SK-N-DZ (cell line): ENCODE results near the gene TOMM40L. TPM values are rescaled to one million over a fixed set of nuclear protein-coding genes. Genes with fewer than 3 reads are reported as not detected.

ENCODE experiments used
- DNase-seq: peaks from one replicate; pipeline ENCODE4 v3.0.0-alpha.2; 2015; ENCODE audit warnings: low spot score
- polyA plus RNA-seq, 2 experiments: library from polyadenylated mRNA; depleted of rRNA; stranded (reverse); fragments of >200 nt; gene quantifications; 2 replicates each; pipeline ENCODE4 v1.2.3, GENCODE V29; 2014

TOMM40L gene
- polyA plus RNA-seq (2014; cell fraction: cytosol; rRNA removed), result 11.4 and 12.6 TPM in 2 replicates
- polyA plus RNA-seq (2014; cell fraction: nucleus; rRNA removed), result 7.7 and 9.0 TPM in 2 replicates

DNA sequence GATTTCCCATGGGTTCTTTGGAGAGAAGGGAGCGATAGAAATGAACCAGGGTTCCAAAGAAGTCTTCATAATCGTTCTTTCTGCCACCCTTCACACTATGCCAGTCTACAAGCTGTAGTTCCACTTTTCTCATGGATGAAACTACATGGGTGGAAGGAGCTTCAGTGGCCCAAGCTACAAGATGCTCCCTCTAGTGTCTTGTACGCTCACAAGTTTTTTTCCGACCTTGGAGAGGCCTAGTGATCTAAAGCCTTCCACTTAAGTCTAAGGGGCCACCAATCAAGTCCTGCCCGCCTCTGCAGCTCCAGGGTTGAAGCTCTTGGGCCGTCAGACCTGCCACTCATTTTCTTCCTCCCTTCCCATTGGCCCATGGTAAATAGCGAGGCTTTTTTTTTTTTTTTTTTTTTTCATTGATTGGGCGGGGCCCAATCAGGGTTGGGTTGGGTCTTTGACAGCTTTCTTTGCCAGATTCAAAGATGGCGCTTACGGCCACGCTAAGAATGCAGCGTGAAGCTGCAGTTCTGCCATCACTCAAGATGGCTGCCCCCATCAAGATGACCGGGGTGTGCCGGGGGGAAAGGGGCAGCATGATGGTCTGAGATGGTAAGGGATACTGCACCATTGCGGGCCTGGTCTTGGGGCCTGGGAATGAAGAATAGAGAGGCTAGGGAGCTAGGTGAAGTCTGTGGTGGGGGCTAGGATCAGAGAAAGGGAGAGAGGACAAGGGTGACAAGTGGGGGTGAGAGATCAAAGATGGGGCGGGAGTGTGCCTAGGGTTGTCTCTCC, at the start of gene TOMM40L:
Gene TOMM40L, plus strand, starts transcription at position 527 of the 786 bp plus-strand sequence. CDS start 430 bp downstream, outside the sequence.
- peak; percentile 100 for DNase-seq

- no peak for DNase-seq
Observed at GRCh38 chr1:161176468-161177111, 49.3 kb upstream of the TOMM40L start.

DNA sequence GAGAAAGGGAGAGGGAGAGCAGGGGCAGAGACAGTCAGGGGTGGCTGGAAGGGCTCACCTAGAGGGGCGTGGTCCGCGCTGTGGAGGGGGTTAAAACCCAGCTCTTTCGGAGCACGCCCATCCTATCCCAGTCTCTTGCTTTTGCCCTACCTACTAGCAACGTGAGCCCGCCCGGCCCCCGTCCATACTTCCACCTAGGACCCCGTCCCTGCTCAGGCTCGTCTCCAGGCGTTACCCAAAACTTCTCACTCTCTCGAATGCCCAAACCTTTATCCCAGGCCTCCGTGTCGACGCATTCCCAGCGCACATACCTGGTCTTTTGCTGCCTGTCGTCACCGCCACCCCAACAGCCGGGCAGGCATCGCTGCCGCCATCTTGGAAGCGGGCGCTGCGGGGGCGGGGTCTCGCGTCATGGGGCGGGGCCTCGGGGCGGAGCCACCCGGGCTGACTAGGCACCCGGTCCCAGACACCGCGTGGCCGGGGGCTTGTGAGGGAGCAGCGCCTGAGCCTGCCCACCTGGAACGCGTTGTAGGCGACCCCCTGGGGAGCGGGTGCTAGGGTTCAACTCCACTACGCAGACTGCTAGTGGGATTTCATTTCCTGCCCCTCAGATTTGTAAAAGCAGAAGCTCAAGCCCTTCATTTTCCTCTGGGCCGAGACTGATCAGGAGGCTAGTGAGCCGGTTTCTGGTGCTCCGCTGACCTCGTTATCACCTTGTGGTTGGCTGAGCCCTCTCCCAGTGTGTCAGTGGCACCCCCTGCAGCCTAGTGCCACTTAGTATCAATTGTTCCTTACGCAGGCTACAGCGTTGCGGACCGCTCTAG, 48.5 kb upstream of the TOMM40L start, which contains the start of gene B4GALT3:
Gene B4GALT3, minus strand, starts transcription at position 396 of the 824 bp plus-strand sequence. CDS start 1,447 bp downstream, outside the sequence.
- peak; percentile 91 for DNase-seq

DNA sequence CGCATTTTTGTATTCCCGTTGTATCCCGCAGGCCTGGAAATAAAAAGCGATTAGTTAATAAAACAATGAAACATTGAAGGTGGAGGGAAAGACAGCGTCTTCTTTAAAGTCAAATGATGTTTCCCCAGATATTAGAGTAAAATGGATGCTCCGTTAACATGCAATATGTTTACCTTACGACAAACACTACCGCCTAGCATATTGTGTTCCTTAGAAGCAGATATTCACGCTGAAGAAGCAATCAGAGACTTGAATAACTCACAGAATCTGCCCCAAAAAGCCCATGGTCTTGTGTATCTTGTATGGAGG, 48.0 kb upstream of the TOMM40L start:
- no peak for DNase-seq

DNA sequence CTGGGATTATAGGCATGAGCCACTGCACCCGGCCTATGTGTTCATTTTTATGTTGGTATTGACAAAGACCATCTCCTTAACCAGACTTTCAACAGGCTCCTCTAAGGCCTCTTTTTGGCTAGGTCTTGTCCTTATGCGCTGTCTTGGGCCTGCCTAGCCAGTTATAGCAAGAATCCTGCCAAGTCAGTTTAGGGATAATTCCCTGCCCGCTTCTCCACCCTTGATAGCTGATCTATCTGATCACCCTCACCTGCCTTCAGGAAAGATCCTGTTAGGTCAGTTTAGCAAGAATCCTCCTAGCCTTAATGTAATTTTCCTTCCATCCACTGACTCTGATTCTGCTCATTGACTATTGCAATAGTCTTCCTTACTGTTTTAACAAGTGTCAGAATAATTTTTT, 46.2 kb upstream of the TOMM40L start:
- DNase-seq, result no peak

- DNase-seq, result no peak
Observed at GRCh38 chr1:161180639-161181038, 45.2 kb upstream of the TOMM40L start.

DNA sequence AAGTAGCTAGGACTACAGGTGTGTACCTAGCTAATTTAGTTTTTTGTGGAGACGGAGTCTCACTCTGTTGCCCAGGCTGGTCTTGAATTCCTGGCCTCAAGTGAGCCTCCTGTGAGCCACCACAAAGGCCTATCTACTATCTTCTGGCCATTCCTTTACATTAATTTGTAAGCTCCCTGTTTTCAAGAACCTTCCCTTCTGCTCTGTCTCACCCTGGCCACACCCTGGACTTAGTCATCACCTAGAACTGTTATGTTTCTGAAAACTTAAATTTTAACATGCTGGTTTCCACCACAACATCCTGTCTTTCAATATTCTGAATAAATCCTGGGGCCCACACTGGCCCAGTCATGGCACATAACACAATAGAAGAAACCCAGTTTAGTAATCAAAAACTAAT, 43.6 kb upstream of the TOMM40L start:
- no peak for DNase-seq

DNA sequence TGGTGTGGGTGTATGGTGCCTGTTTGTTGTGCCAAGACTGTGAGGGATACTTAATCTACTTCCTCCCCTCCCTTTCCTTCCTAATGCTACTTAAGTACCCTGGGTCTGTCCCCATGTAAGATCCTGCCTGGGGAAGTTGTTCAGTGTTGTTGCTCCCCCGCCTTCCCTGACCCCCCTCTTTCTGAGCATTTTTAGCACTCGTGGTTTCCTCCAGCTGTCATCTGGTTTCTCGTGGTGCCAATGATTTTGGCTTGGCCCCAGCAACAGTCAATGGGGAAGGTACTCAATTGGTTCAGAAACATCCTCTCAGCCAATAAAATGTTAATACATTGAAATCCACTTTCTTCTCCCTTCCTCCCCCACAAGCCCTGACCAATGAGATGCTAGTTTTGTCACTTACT, 40.6 kb upstream of the TOMM40L start:
- no peak for DNase-seq

GRCh38 chr1:161185732-161186311, 40.0 kb upstream of the TOMM40L start:
- no peak for DNase-seq

DNA sequence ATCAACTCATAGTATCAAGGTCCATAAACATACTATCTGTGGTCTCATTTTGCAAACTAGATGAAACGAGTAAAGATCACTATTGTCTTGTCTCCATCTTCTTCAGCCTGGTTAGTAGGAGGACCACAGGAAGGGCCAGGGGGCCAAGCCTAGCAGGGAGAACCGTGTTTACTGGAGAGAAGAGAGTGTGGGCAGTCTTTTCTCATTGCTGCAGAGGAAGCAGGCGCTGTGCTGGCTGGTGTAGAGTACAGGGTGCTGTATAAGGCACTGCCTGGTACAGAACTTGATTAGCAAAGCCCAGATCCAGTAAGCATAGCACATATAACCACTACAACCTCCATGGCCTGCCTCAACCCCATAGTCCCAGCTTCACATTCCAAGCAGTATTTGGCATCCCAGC, 38.5 kb upstream of the TOMM40L start:
- no peak for DNase-seq

- DNase-seq, result no peak
Observed at GRCh38 chr1:161188381-161188780, 37.5 kb upstream of the TOMM40L start.

GRCh38 chr1:161189036-161189435, 36.8 kb upstream of the TOMM40L start:
- DNase-seq, result no peak

DNA sequence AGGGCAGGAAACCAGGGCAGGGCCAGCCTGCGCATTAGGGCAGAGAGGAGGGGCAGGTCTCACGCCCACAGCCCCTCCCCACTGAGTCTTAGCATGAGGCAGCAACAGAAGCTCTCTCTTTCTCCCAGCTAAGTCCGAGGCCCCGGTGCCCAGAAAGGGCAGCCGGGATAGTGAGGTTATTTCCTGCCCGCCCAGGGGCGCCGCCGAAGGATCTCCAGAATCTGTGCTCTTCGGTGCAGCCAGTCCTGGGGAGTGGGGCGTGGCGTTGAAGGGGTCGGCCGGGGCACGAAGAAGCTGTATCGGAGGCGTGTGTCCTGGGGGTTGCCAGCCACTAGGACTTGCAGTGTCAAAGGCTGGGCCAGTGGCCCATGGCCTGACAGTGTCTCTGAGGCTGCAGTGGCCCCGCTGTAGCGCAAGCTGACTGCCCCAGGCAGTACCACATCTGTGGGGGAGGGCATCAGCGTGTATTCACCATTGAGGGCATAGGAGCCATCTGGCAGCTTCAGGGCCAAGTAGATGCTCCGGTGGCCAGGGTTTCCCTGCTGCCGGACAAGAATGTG, 34.8 kb upstream of the TOMM40L start:
- no peak for DNase-seq

- no peak for DNase-seq
Observed at GRCh38 chr1:161191971-161192370, 33.9 kb upstream of the TOMM40L start.

DNA sequence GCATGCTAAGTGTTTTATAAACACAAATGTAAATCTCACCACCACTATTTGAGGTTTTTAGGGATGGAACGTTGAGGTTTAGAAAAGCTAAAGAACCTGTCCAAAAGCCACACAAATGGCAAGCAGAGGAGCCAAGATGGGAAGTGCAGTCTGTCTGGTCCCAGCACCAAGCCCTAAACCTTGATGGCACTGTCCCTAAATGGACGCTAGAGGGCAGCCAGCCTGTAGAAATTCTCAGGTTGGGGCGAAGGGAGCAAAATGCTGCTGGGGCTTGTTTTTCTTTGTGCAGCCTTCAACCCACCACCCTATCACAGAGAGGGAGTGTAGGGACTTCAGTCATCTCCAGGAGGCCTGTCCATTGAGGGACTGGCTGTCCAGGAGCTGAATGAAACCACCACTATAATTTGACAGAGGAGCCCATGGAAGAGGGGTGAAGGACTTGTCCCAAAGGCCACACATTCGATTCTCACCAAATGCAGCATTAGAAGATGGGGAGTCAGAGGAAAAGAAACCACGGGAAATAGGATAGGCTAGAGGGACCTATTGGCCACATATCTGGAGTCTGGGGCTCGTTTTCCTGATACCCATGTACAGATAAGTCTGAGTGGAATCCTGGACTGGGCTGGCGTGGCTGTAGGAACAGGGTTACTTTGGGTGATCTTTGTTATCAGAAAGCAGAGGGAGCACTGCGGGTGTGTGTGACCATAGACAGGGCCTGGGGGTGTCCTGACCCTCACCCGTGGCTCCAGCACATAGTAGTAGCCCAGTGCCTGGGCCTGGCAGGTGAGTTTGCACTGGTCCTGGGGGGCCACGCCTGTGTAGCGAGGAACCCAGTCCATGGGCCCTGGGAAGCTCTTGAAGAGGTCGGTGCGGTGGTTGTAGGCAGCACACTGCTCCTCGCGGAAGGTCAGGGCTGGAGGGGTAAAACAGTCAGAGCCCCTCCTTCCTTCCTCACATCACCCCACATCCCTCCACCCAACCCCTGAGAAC, 33.1 kb upstream of the TOMM40L start:
- DNase-seq, result peak; percentile 74

DNA sequence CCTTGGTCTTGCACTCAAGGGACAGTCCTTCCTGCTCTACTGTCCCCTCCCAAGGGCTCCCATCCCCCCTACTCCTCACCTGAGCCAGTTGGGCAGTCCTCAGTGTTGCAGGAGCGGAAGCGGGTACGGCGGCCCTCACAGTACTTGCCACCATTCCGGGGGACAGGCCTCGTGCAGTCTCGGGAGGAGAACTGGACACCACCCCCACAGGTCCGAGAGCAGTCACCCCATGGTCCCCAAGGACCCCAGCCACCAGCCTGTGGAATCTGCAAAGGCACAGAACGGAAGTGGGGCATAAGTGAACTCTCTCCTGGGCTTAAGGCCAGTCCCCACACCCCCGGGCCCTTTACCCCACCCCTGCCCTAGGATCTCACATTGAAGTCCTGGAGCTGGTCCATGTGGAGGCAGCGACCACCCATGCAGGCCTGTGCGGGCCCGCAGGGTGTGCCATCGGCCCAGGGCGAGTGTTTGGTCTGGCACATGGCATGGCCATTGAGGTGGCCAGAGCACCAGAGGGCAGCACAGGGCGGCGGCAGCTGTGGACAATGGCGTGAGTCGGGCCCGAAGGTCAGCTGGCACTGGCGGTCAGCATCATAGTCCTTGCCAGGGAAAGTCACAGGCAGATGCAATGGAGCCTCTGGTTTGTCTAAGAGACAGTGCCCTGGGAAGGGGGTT, 32.2 kb upstream of the TOMM40L start:
- no peak for DNase-seq

- no peak for DNase-seq
Observed at GRCh38 chr1:161195171-161195570, 30.7 kb upstream of the TOMM40L start.

DNA sequence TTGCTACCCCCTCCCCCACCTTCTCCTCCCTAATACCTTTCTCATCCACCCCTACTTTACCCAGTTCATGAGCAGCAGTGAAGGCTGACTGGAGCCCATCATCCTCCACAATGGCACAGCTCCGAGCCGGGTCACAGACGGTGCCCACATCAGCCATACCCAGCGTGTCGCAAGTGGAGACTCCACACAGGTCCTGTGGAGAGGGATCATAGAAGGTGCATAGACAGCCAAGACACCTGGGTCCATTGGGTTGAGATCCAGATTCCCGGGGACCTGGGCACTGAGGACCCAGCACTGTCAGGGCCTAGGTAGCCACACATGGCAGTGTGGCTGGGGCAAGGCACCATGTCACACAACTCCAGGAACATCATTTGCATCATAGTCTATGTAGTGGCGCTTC, 29.7 kb upstream of the TOMM40L start:
- DNase-seq, result no peak
